Spleen (tissue), 11 donors: ENCODE data around the gene DYNC1LI1. TPM values are rescaled to one million over a fixed set of nuclear protein-coding genes. Genes with fewer than 3 reads are reported as not detected.

Experiments
- DNase-seq: peaks from one replicate; pipeline ENCODE4 v3.0.0-alpha.2; 2020
- H3K27ac ChIP-seq, 8 donors: fragments of 200-600 bp; sonication (generic) in 7 of 8; 1 replicate in 4 of 8; 2 replicates in 4 of 8; pipeline versions ENCODE4 v1.5.0 to v1.8.0; 2016 to 2021; ENCODE audit warnings: inconsistent platforms in 4 of 8, mild to moderate bottlenecking in 4 of 8, moderate library complexity in 1 of 8
- H3K27me3 ChIP-seq, 7 donors: fragments of 200-600 bp; sonication (generic) in 6 of 7; replicated peaks in 1 of 7; 1 replicate in 4 of 7; 2 replicates in 3 of 7; pipeline versions ENCODE4 v1.5.0 to v1.8.0; 2016 to 2021; ENCODE audit warnings: inconsistent platforms in 3 of 7, mild to moderate bottlenecking in 1 of 7
- H3K36me3 ChIP-seq, 6 donors: fragments of 200-600 bp; sonication (generic) in 5 of 6; 1 replicate in 4 of 6; 2 replicates in 2 of 6; pipeline versions ENCODE4 v1.5.0 to v1.8.0; 2016 to 2021; ENCODE audit warnings: inconsistent platforms in 2 of 6
- H3K4me1 ChIP-seq, 6 donors: fragments of 200-600 bp; sonication (generic) in 5 of 6; 1 replicate in 3 of 6; 2 replicates in 3 of 6; pipeline versions ENCODE4 v1.5.0 to v1.8.0; 2016 to 2021; ENCODE audit warnings: inconsistent platforms in 3 of 6
- H3K4me3 ChIP-seq, 8 donors: fragments of 200-600 bp; sonication (generic) in 7 of 8; 1 replicate in 4 of 8; 2 replicates in 4 of 8; pipeline versions ENCODE4 v1.5.0 to v1.8.0; 2016 to 2021; ENCODE audit warnings: inconsistent platforms in 4 of 8, mild to moderate bottlenecking in 4 of 8, moderate library complexity in 2 of 8
- H3K9me3 ChIP-seq, 8 donors: fragments of 200-600 bp; sonication (generic) in 7 of 8; 1 replicate in 4 of 8; 2 replicates in 4 of 8; pipeline versions ENCODE4 v1.5.0 to v1.8.0; 2016 to 2021; ENCODE audit warnings: inconsistent platforms in 4 of 8
- POLR2A ChIP-seq, 3 donors: fragments of 450-650 bp; IDR thresholded peaks; one replicate each; pipeline ENCODE4 v1.5.1; 2017; ENCODE audit warnings: antibody characterized with exemption in 3 of 3, mild to moderate bottlenecking in 1 of 3
- POLR2AphosphoS5 ChIP-seq, 3 donors: sonication (generic); formaldehyde crosslinking; IDR thresholded peaks; one replicate each; pipeline ENCODE4 v1.5.1; 2017; ENCODE audit warnings: antibody characterized with exemption in 3 of 3
- WGBS, 5 donors: extraction: QIAGEN DNeasy Blood & Tissue Kit in 3 of 5; methylation state at CpG; one replicate each; pipeline versions ENCODE4 v1.1.5 to v1.1.7; 2013 to 2018; 5-methylcytosine and 5-hydroxymethylcytosine counted together
- intact Hi-C: fragments of 100-400 bp; cut with DNase I; formaldehyde crosslinking; loops from one replicate; pipeline ENCODE4 v1.15.0; 2023; ENCODE audit warnings: low total_unique reads
- polyA plus RNA-seq, 3 donors: library from polyadenylated mRNA; stranded (reverse); fragments of 200-250 nt; gene quantifications; one replicate each; pipeline ENCODE4 v1.2.1, GENCODE V29; 2013
- total RNA-seq, 7 donors: library from RNA; depleted of rRNA in 3 of 7; stranded (reverse); fragments of >200 nt in 3 of 7; fragmentation: NEBNext Ultra II Directional in 4 of 7; extraction: Animal tissue kit (Norgen Biotek cat#: 25700) in 4 of 7; gene quantifications; one replicate each; pipeline versions ENCODE4 v1.1.0 to v1.2.1, GENCODE V29; 2016 to 2021
- TF ChIP-seq, protein P1 (sequence below), 11 experiments: fragments of 200-600 bp in 7 of 11; fragments of 450-650 bp in 4 of 11; sonication (generic) in 4 of 11; IDR thresholded peaks in 8 of 11; conservative IDR thresholded peaks in 3 of 11; 1 replicate in 7 of 11; 2 replicates in 4 of 11; pipeline versions ENCODE4 v1.4.0 to v1.8.0; 2016 to 2021; ENCODE audit warnings: antibody characterized with exemption in 11 of 11, inconsistent platforms in 4 of 11, mild to moderate bottlenecking in 1 of 11
- donor health status: healthy with polysubstance abuse.
- donor health status: DM: no; HTN: no; CAD: no; lungs with moderate emphysema.
- donor health status: DM: no; HTN: no; CAD: no.
- donor health status: Bipolar disorder and iron deficiency.
- donor health status: healthy.
- donor health status: DM: no; HTN: no; CAD: no.
- donor health status: DM: yes; HTN: yes; CAD: no.

Gene DYNC1LI1
- total and polyA plus RNA-seq, 10 donors = 13.3 to 46.4 (median 36.1) TPM

DNA sequence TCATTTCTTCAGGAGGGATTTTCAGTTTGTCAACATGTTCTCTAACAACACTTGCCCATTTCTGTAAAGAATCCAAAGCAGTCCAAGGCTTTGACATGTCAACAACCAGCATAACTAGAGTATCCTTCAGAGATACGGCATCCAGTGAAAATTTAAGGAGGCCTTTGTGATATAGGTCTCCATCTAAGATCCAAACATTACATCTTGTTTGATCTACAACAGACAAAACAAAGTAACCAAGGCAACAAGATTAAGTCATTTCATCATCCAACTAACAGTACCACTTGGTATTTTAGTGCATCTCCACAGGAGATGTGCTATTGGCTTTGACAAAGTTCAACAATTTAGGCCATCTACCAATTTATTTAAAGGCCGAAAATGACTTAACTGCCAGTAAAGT, 25.8 kb downstream of the DYNC1LI1 start:
- TF ChIP-seq POLR2A (IDR thresholded peaks at IDR 0.05) (no peak), POLR2AphosphoS5 (IDR thresholded peaks at IDR 0.05) (no peak)
- TF ChIP-seq, protein P1, sequence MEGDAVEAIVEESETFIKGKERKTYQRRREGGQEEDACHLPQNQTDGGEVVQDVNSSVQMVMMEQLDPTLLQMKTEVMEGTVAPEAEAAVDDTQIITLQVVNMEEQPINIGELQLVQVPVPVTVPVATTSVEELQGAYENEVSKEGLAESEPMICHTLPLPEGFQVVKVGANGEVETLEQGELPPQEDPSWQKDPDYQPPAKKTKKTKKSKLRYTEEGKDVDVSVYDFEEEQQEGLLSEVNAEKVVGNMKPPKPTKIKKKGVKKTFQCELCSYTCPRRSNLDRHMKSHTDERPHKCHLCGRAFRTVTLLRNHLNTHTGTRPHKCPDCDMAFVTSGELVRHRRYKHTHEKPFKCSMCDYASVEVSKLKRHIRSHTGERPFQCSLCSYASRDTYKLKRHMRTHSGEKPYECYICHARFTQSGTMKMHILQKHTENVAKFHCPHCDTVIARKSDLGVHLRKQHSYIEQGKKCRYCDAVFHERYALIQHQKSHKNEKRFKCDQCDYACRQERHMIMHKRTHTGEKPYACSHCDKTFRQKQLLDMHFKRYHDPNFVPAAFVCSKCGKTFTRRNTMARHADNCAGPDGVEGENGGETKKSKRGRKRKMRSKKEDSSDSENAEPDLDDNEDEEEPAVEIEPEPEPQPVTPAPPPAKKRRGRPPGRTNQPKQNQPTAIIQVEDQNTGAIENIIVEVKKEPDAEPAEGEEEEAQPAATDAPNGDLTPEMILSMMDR (IDR thresholded peaks at IDR 0.05 in 8 of 11, conservative IDR thresholded peaks at IDR 0.05 in 3 of 11) = no peak
- Histone ChIP-seq H3K27me3 (no peaks in the 10 kb centered on the region), H3K4me1 (peaks cover 0 to 2% (median 0%) of the 10 kb centered on the region in 6 donors), H3K9me3 (no peaks in the 10 kb centered on the region), H3K27ac (no peak overlapping the region), H3K36me3 (peaks cover 0 to 63% (median 14%) of the 10 kb centered on the region in 6 donors), H3K4me3 (no peak overlapping the region)
- 90 to 95% (median 92%) methylated on average over 2 of the region's 2 CpGs for WGBS, 5 donors
- intact Hi-C loops = no loop called here
- DNase-seq = no peak

DNA sequence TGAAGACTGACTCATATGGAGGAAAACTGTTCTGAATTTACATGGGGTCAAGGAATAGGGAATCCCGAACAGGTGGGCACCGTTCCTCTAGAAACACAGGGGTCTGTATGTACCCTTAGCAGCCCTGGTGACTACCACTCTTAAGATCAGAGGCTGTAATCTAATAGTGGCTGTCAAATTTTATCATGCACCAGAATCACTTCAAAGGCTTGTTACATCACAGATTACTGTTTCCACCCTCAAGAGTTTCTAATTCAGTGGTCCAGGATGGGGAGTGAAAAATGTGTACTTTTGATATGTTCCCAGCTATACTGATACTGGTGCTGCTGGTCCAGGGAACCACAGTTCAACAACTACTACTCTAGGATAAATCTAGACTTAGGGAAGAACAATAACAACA, 27.9 kb downstream of the DYNC1LI1 start:
- no peak for DNase-seq
- no peak overlapping the region for H3K27ac ChIP-seq
- H3K27me3 ChIP-seq = no peaks in the 10 kb centered on the region
- no peak for TF ChIP-seq POLR2A (IDR thresholded peaks at IDR 0.05)
- TF ChIP-seq POLR2AphosphoS5 (IDR thresholded peaks at IDR 0.05) = no peak
- TF ChIP-seq, protein P1 (IDR thresholded peaks at IDR 0.05 in 8 of 11, conservative IDR thresholded peaks at IDR 0.05 in 3 of 11) = no peak
- intact Hi-C loops = no loop called here
- H3K4me1 ChIP-seq = peaks cover 0 to 2% (median 0%) of the 10 kb centered on the region in 6 donors
- WGBS, 5 donors = 90 to 100% (median 95%) methylated on average over 2 of the region's 2 CpGs
- peaks cover 0 to 81% (median 24%) of the 10 kb centered on the region in 6 donors for H3K36me3 ChIP-seq
- no peaks in the 10 kb centered on the region for H3K9me3 ChIP-seq
- no peak overlapping the region for H3K4me3 ChIP-seq

DNA sequence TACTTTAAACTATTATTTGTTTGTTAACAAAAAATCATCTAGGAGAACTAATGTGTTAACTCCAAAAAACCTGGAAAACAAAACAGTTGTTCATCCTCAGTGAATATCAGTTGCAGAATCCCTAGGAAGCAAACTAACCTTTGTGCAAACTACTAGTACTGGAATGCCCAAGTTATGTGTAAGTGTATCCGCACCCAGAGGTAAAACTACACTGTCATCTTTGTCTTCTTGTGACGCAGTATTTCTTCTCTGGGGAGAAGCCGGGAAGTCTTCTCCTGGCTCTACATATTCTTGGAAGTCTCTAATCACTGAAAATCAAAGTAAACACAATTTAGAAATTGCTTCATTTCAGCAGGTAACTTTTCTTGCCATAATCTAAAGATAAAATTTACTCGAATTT, 29.8 kb downstream of the DYNC1LI1 start:
- WGBS, 5 donors = 95 to 97% (median 96%) methylated on average over 4 of the region's 4 CpGs
- intact Hi-C loops = no loop called here
- no peak overlapping the region for H3K4me3 ChIP-seq
- no peaks in the 10 kb centered on the region for H3K9me3 ChIP-seq
- peaks cover 0 to 93% (median 24%) of the 10 kb centered on the region in 6 donors for H3K36me3 ChIP-seq
- TF ChIP-seq POLR2AphosphoS5 (IDR thresholded peaks at IDR 0.05) = no peak
- TF ChIP-seq, protein P1 (IDR thresholded peaks at IDR 0.05 in 8 of 11, conservative IDR thresholded peaks at IDR 0.05 in 3 of 11) = no peak
- no peak for TF ChIP-seq POLR2A (IDR thresholded peaks at IDR 0.05)
- no peaks in the 10 kb centered on the region for H3K27me3 ChIP-seq
- H3K4me1 ChIP-seq = no peaks in the 10 kb centered on the region
- H3K27ac ChIP-seq = no peak overlapping the region
- no peak for DNase-seq

DNA sequence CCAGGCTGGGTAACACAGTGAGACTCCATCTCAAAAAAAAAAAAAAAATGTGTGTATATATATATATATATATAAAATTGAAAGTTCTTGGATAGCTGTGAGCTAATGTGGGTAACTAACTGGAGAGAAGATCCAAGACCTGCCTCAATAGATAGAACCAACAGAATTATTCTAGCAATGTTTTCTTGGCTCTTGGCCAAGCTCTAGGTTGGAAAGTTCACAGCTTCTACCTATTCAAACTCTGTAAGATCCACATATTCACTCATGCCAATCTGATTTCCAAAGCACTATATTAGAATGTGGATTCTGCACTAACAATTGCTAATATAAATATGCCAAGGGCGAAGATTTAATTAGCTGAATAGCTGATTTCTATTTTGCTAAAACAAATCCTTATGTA, 38.2 kb downstream of the DYNC1LI1 start:
- intact Hi-C loops = no loop called here
- DNase-seq = no peak
- Histone ChIP-seq H3K4me3 (no peak overlapping the region), H3K36me3 (peaks cover 0 to 97% (median 37%) of the 10 kb centered on the region in 6 donors), H3K27me3 (no peaks in the 10 kb centered on the region), H3K4me1 (no peaks in the 10 kb centered on the region), H3K9me3 (no peaks in the 10 kb centered on the region), H3K27ac (no peak overlapping the region)
- 94 to 100% (median 100%) methylated on average over 1 of the region's 1 CpG for WGBS, 5 donors
- TF ChIP-seq POLR2AphosphoS5 (IDR thresholded peaks at IDR 0.05) (no peak), POLR2A (IDR thresholded peaks at IDR 0.05) (no peak)
- TF ChIP-seq, protein P1 (IDR thresholded peaks at IDR 0.05 in 8 of 11, conservative IDR thresholded peaks at IDR 0.05 in 3 of 11) = no peak
